ENCODE measurements around the gene OR13F1. TPM values are rescaled to one million over a fixed set of nuclear protein-coding genes. Genes with fewer than 3 reads are reported as not detected.
"Not testable (repeated sequence)": the region's sequence is repeated elsewhere in the genome, so short reads cannot be mapped to it uniquely, and the experiment has no call there.

The OR13F1 gene
- not detected in 2 replicates for total RNA-seq (2014; rRNA removed; shearing (Covaris generic))
- polyA plus RNA-seq (2014; cell fraction: nucleus; rRNA removed) = not detected in 2 replicates

- no peak for DNase-seq (ENCODE audit: extremely low read depth, low read depth)
Measured at GRCh38 chr9:104503963-104504362, at the start of gene OR13F1. Gene OR13F1, plus strand, starts transcription at chr9:104504263. Its CDS starts 0 bp downstream, at chr9:104504263.

GRCh38 chr9:104456831-104457230 lies 47.2 kb upstream of the OR13F1 start:
- DNase-seq (ENCODE audit: extremely low read depth, low read depth) = no peak

- no peak for DNase-seq (ENCODE audit: extremely low read depth, low read depth)
Measured at GRCh38 chr9:104463864-104464263, 40.2 kb upstream of the OR13F1 start.

- no peak for DNase-seq (ENCODE audit: extremely low read depth, low read depth)
Measured at GRCh38 chr9:104468261-104468660, 35.8 kb upstream of the OR13F1 start.

- DNase-seq (ENCODE audit: extremely low read depth, low read depth) = no peak
Measured at GRCh38 chr9:104482921-104483570, 21.0 kb upstream of the OR13F1 start.

GRCh38 chr9:104485014-104485413 lies 19.0 kb upstream of the OR13F1 start:
- DNase-seq (ENCODE audit: extremely low read depth, low read depth) = no peak

GRCh38 chr9:104494808-104495207 lies 9.3 kb upstream of the OR13F1 start:
- no peak for DNase-seq (ENCODE audit: extremely low read depth, low read depth)

- DNase-seq (ENCODE audit: extremely low read depth, low read depth) = no peak
Measured at GRCh38 chr9:104503440-104503839, 623 bp upstream of the OR13F1 start.

- no peak for DNase-seq (ENCODE audit: extremely low read depth, low read depth)
Measured at GRCh38 chr9:104506565-104506964, 2.5 kb downstream of the OR13F1 start.

GRCh38 chr9:104514901-104515300 lies 10.8 kb downstream of the OR13F1 start:
- no peak for DNase-seq (ENCODE audit: extremely low read depth, low read depth)

GRCh38 chr9:104520241-104520640 lies 16.2 kb downstream of the OR13F1 start:
- not testable (repeated sequence) for DNase-seq (ENCODE audit: extremely low read depth, low read depth)

GRCh38 chr9:104527109-104527508 lies 23.0 kb downstream of the OR13F1 start, which contains the start of gene OR13C4:
Gene OR13C4, minus strand, starts transcription at chr9:104527209. Its CDS starts 0 bp downstream, at chr9:104527209.
- DNase-seq (ENCODE audit: extremely low read depth, low read depth) = no peak

GRCh38 chr9:104536756-104537155 lies 32.7 kb downstream of the OR13F1 start, which contains the start of gene OR13C3:
Gene OR13C3, minus strand, starts transcription at chr9:104536856. Its CDS starts 133 bp downstream, at chr9:104536723.
- DNase-seq (ENCODE audit: extremely low read depth, low read depth) = no peak

- DNase-seq (ENCODE audit: extremely low read depth, low read depth) = no peak
Measured at GRCh38 chr9:104539275-104539674, 35.2 kb downstream of the OR13F1 start.

GRCh38 chr9:104544644-104545043 lies 40.6 kb downstream of the OR13F1 start:
- DNase-seq (ENCODE audit: extremely low read depth, low read depth) = no peak

- no peak for DNase-seq (ENCODE audit: extremely low read depth, low read depth)
Measured at GRCh38 chr9:104553261-104553660, 49.2 kb downstream of the OR13F1 start.

Other genes starting within 250 kb of the OR13F1 start
- not detected in 2 replicates for gene OR13C4, start 22.9 kb downstream of the OR13F1 start, total RNA-seq (2014; rRNA removed; shearing (Covaris generic))
- not detected in 2 replicates for gene OR13C3, start 32.6 kb downstream of the OR13F1 start, total RNA-seq (2014; rRNA removed; shearing (Covaris generic))
- gene OR13C8, start 64.9 kb downstream of the OR13F1 start, total RNA-seq (2014; rRNA removed; shearing (Covaris generic)) = not detected in 2 replicates
- gene OR13C5, start 95.2 kb downstream of the OR13F1 start, total RNA-seq (2014; rRNA removed; shearing (Covaris generic)) = not detected in 2 replicates
- gene OR13C2, start 101.4 kb downstream of the OR13F1 start, total RNA-seq (2014; rRNA removed; shearing (Covaris generic)) = not detected in 2 replicates
- not detected in 2 replicates for gene OR13C9, start 113.9 kb downstream of the OR13F1 start, total RNA-seq (2014; rRNA removed; shearing (Covaris generic))
- gene OR13D1, start 190.3 kb downstream of the OR13F1 start, total RNA-seq (2014; rRNA removed; shearing (Covaris generic)) = not detected in 2 replicates
- gene NIPSNAP3A, start 243.4 kb downstream of the OR13F1 start, total RNA-seq (2014; rRNA removed; shearing (Covaris generic)) = 21.0 and 22.1 TPM in 2 replicates

All from NCI-H460 (cell line).